ENCODE data around the gene CKLF.

- peak; percentile 55 for TF ChIP-seq CTCF (conservative IDR thresholded peaks at IDR 0.05)
- no peak for TF ChIP-seq EZH2 (IDR thresholded peaks at IDR 0.05; ENCODE audit: low read depth)
These were observed 36.5 kb upstream of the CKLF start for GRCh38 chr16:66515596-66516508.

Data from PC-9 (cell line).